ENCODE data around the gene IMPDH1. TPM values are rescaled to one million over a fixed set of nuclear protein-coding genes. Genes with fewer than 3 reads are reported as not detected.

The IMPDH1 gene
- total and polyA plus RNA-seq, 9 of the 15 experiments (the other 6 are each of a cell fraction or from before 2014, with no cell fraction given), result 0.80 to 118 (median 64.3) TPM

- TF ChIP-seq SRSF9 (IDR thresholded peaks at IDR 0.05; ENCODE audit: borderline replicate concordance, low read depth, low read length) (no peak), MECOM (CRISPR knock-in tag; IDR thresholded peaks at IDR 0.05) (no peak), ZNF639 (CRISPR knock-in tag; conservative IDR thresholded peaks at IDR 0.05 in 1 of 2, IDR thresholded peaks at IDR 0.05 in 1 of 2) (peak in 1 of 2 experiments; percentile 90; a peak in 2 of 4 replicates), GTF2A2 (tag; IDR thresholded peaks at IDR 0.05) (no peak), FOXM1 (IDR thresholded peaks at IDR 0.05; ENCODE audit: low read depth) (no peak), FOXM1 (CRISPR knock-in tag; IDR thresholded peaks at IDR 0.05; ENCODE audit: low read depth) (no peak), THRAP3 (IDR thresholded peaks at IDR 0.05; ENCODE audit: borderline replicate concordance) (no peak), HDAC3 (IDR thresholded peaks at IDR 0.05; ENCODE audit: borderline replicate concordance, partially characterized antibody) (no peak), CXXC5 (CRISPR knock-in tag; IDR thresholded peaks at IDR 0.05) (peak; percentile 100), EP400 (IDR thresholded peaks at IDR 0.05) (peak; percentile 83), FOXK1 (CRISPR knock-in tag; IDR thresholded peaks at IDR 0.05; ENCODE audit: borderline replicate concordance) (peak; percentile 82; the same call in 1 of the 2 replicates), BMI1 (IDR thresholded peaks at IDR 0.05; ENCODE audit: low read length) (no peak), HBP1 (CRISPR knock-in tag; IDR thresholded peaks at IDR 0.05) (0 out of 2 replicates have a peak, but pooled peaks have one; percentile 26), GTF2B (IDR thresholded peaks at IDR 0.05; ENCODE audit: extremely low read depth, insufficient read length) (no peak), ZNF740 (CRISPR knock-in tag; IDR thresholded peaks at IDR 0.05) (peak; percentile 78), ZNF740 (tag; IDR thresholded peaks at IDR 0.05) (no peak), MLX (CRISPR knock-in tag; conservative IDR thresholded peaks at IDR 0.05) (no peak), KLF13 (tag; IDR thresholded peaks at IDR 0.05; ENCODE audit: borderline replicate concordance, low read depth) (peak; percentile 75; the same call in 1 of the 2 replicates), MEF2D (tag; conservative IDR thresholded peaks at IDR 0.05; ENCODE audit: low read depth) (no peak), PTBP1 (IDR thresholded peaks at IDR 0.05; ENCODE audit: low read depth, low read length) (no peak)
Observed at GRCh38 chr7:128455543-128456254, 45.9 kb upstream of the IMPDH1 start, which contains the start of gene HILPDA (continued).
